Neural progenitor cell (in vitro differentiated cells): ENCODE data around the gene OR8D1.

Source experiments
- EZH2 ChIP-seq: fragments of 200-600 bp; sonication (generic); IDR thresholded peaks from 2 replicates; pipeline ENCODE4 v1.6.1; 2017; ENCODE audit warnings: antibody characterized with exemption, mild to moderate bottlenecking, moderate library complexity
- TF ChIP-seq, protein P1 (sequence below): fragments of 200-600 bp; sonication (generic); IDR thresholded peaks from 2 replicates; pipeline ENCODE4 v1.5.1; 2017; ENCODE audit warnings: antibody characterized with exemption, mild to moderate bottlenecking

DNA sequence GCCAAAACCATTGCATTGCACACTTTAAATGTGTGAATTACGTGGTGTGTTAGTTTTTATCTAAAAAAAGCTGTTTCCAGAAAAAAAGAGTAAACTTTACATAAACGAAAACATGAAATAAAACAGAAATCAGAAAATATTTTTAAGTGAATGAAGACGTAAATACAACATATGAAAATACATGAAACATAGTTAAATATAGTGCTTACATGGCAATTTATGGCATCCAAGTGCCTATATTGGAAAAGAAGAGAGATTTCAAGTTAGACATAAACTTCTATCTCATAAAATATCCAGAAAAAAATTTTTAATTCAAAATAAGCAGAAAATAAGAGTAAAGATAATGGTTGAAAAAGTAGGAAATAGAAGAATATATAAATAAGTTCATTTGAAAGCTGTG is 18.1 kb upstream of the OR8D1 start:
- no peak for TF ChIP-seq EZH2
- TF ChIP-seq, protein P1, sequence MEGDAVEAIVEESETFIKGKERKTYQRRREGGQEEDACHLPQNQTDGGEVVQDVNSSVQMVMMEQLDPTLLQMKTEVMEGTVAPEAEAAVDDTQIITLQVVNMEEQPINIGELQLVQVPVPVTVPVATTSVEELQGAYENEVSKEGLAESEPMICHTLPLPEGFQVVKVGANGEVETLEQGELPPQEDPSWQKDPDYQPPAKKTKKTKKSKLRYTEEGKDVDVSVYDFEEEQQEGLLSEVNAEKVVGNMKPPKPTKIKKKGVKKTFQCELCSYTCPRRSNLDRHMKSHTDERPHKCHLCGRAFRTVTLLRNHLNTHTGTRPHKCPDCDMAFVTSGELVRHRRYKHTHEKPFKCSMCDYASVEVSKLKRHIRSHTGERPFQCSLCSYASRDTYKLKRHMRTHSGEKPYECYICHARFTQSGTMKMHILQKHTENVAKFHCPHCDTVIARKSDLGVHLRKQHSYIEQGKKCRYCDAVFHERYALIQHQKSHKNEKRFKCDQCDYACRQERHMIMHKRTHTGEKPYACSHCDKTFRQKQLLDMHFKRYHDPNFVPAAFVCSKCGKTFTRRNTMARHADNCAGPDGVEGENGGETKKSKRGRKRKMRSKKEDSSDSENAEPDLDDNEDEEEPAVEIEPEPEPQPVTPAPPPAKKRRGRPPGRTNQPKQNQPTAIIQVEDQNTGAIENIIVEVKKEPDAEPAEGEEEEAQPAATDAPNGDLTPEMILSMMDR: no peak
